ENCODE measurements around the gene MRM3. TPM values are rescaled to one million over a fixed set of nuclear protein-coding genes. Genes with fewer than 3 reads are reported as not detected.

MRM3 gene
- total and polyA plus RNA-seq, 10 donors, result 13.5 to 23.1 (median 17.1) TPM

- Histone ChIP-seq H3K4me3 (no peak overlapping the region), H3K4me1 (peaks cover 0 to 26% (median 15%) of the 10 kb centered on the region in 6 donors), H3K27ac (no peak overlapping the region), H3K27me3 (replicated peaks in 1 of 7) (no peaks in the 10 kb centered on the region), H3K36me3 (peaks cover 0 to 30% (median 20%) of the 10 kb centered on the region in 6 donors), H3K9me3 (no peaks in the 10 kb centered on the region)
- TF ChIP-seq CTCF (IDR thresholded peaks at IDR 0.05 in 8 of 11, conservative IDR thresholded peaks at IDR 0.05 in 3 of 11) (no peak), POLR2AphosphoS5 (IDR thresholded peaks at IDR 0.05) (no peak), POLR2A (IDR thresholded peaks at IDR 0.05) (no peak)
- intact Hi-C loops (cut with DNase I; ENCODE audit: low total_unique reads), result loop anchor here (5.0 kb wide), 1 partner anchor 187 kb away; no protein-coding TSS in a partner anchor
- peak; percentile 6 for DNase-seq
- WGBS, 5 donors, result 79 to 91% (median 86%) methylated on average over 9 of the region's 9 CpGs
Measured at GRCh38 chr17:795721-796120, 13.6 kb downstream of the MRM3 start.

- H3K27ac ChIP-seq, result peak overlapping the region in 1 of 8 donors; percentile 4
Measured at GRCh38 chr17:796609-797008, 14.5 kb downstream of the MRM3 start.

GRCh38 chr17:797236-797840 lies 15.2 kb downstream of the MRM3 start:
- DNase-seq, result peak; percentile 68
- intact Hi-C loops (cut with DNase I; ENCODE audit: low total_unique reads), result loop anchor here (5.0 kb wide), 1 partner anchor 185 kb away; no protein-coding TSS in a partner anchor
- H3K27ac ChIP-seq, result peak overlapping the region in 3 of 8 donors; percentile 4 to 8 (median 6)

More at GRCh38 chr17:796609-797008, 14.5 kb downstream of the MRM3 start:
- Histone ChIP-seq H3K27me3 (replicated peaks in 1 of 7) (no peaks in the 10 kb centered on the region), H3K9me3 (no peaks in the 10 kb centered on the region), H3K36me3 (peaks cover 0 to 22% (median 14%) of the 10 kb centered on the region in 6 donors), H3K4me3 (no peak overlapping the region), H3K4me1 (peaks cover 0 to 26% (median 15%) of the 10 kb centered on the region in 6 donors)
- peak; percentile 54 for DNase-seq
- TF ChIP-seq CTCF (IDR thresholded peaks at IDR 0.05 in 8 of 11, conservative IDR thresholded peaks at IDR 0.05 in 3 of 11), result no peak
- intact Hi-C loops (cut with DNase I; ENCODE audit: low total_unique reads), result loop anchor here (5.0 kb wide), 1 partner anchor 186 kb away; no protein-coding TSS in a partner anchor
- 84 to 92% (median 86%) methylated on average over 11 to 15 of the region's 15 CpGs for WGBS, 5 donors

GRCh38 chr17:798246-798645 lies 16.1 kb downstream of the MRM3 start:
- intact Hi-C loops (cut with DNase I; ENCODE audit: low total_unique reads), result loop anchor here (5.0 kb wide), 1 partner anchor 184 kb away; no protein-coding TSS in a partner anchor
- 68 to 81% (median 80%) methylated on average over 11 of the region's 11 CpGs for WGBS, 5 donors
- peak; percentile 16 for DNase-seq
- Histone ChIP-seq H3K36me3 (peaks cover 0 to 5% (median 0%) of the 10 kb centered on the region in 6 donors), H3K4me1 (peaks cover 0 to 26% (median 15%) of the 10 kb centered on the region in 6 donors), H3K27me3 (replicated peaks in 1 of 7) (no peaks in the 10 kb centered on the region), H3K27ac (no peak overlapping the region), H3K4me3 (no peak overlapping the region), H3K9me3 (no peaks in the 10 kb centered on the region)
- TF ChIP-seq POLR2A (IDR thresholded peaks at IDR 0.05) (no peak), CTCF (IDR thresholded peaks at IDR 0.05 in 8 of 11, conservative IDR thresholded peaks at IDR 0.05 in 3 of 11) (no peak), POLR2AphosphoS5 (IDR thresholded peaks at IDR 0.05) (no peak)

More at GRCh38 chr17:797236-797840, 15.2 kb downstream of the MRM3 start:
- TF ChIP-seq POLR2AphosphoS5 (IDR thresholded peaks at IDR 0.05) (peak; percentile 7 to 60 (median 54)), POLR2A (IDR thresholded peaks at IDR 0.05) (no peak)
- Histone ChIP-seq H3K4me3 (no peak overlapping the region), H3K36me3 (peaks cover 0 to 15% (median 6%) of the 10 kb centered on the region in 6 donors), H3K9me3 (no peaks in the 10 kb centered on the region), H3K4me1 (peaks cover 0 to 26% (median 15%) of the 10 kb centered on the region in 6 donors), H3K27me3 (replicated peaks in 1 of 7) (no peaks in the 10 kb centered on the region)
- 61 to 81% (median 74%) methylated on average over 16 to 22 of the region's 22 CpGs for WGBS, 5 donors

All from spleen (tissue), 11 donors.